ENCODE results near the gene RTN4.
"Not testable (repeated sequence)": the region's sequence is repeated elsewhere in the genome, so short reads cannot be mapped to it uniquely, and the experiment has no call there.

RTN4 gene

GRCh38 chr2:55085113-55086040, 35.1 kb upstream of the RTN4 start:
- no peak overlapping the region for H3K4me3 ChIP-seq (ENCODE audit: low read depth, low read length)
- DNase-seq (ENCODE audit: low read depth) = no peak
- TF ChIP-seq CTCF (IDR thresholded peaks at IDR 0.05; ENCODE audit: low read depth, low read length, missing control alignments) = no peak

GRCh38 chr2:55084641-55085040, 34.4 kb upstream of the RTN4 start:
- no peak for DNase-seq (ENCODE audit: low read depth)
- no peak overlapping the region for H3K4me3 ChIP-seq (ENCODE audit: low read depth, low read length)
- no peak for TF ChIP-seq CTCF (IDR thresholded peaks at IDR 0.05; ENCODE audit: low read depth, low read length, missing control alignments)

- DNase-seq (ENCODE audit: low read depth) = no peak
Measured at GRCh38 chr2:55080204-55080738, 30.0 kb upstream of the RTN4 start.

GRCh38 chr2:55078956-55079355, 28.7 kb upstream of the RTN4 start:
- H3K4me3 ChIP-seq (ENCODE audit: low read depth, low read length) = no peak overlapping the region
- no peak for TF ChIP-seq CTCF (IDR thresholded peaks at IDR 0.05; ENCODE audit: low read depth, low read length, missing control alignments)

More at GRCh38 chr2:55080204-55080738, 30.0 kb upstream of the RTN4 start:
- TF ChIP-seq CTCF (IDR thresholded peaks at IDR 0.05; ENCODE audit: low read depth, low read length, missing control alignments) = no peak
- no peak overlapping the region for H3K4me3 ChIP-seq (ENCODE audit: low read depth, low read length)

GRCh38 chr2:55076721-55077120, 26.5 kb upstream of the RTN4 start:
- DNase-seq (ENCODE audit: low read depth) = no peak
- TF ChIP-seq CTCF (IDR thresholded peaks at IDR 0.05; ENCODE audit: low read depth, low read length, missing control alignments) = no peak

More at GRCh38 chr2:55078956-55079355, 28.7 kb upstream of the RTN4 start:
- DNase-seq (ENCODE audit: low read depth) = no peak

GRCh38 chr2:55076019-55076418, 25.8 kb upstream of the RTN4 start:
- H3K4me3 ChIP-seq (ENCODE audit: low read depth, low read length); DNase-seq (ENCODE audit: low read depth): not testable (repeated sequence)

More at GRCh38 chr2:55076721-55077120, 26.5 kb upstream of the RTN4 start:
- no peak overlapping the region for H3K4me3 ChIP-seq (ENCODE audit: low read depth, low read length)

GRCh38 chr2:55073000-55073983, 23.0 kb upstream of the RTN4 start:
- no peak overlapping the region for H3K4me3 ChIP-seq (ENCODE audit: low read depth, low read length)
- DNase-seq (ENCODE audit: low read depth) = no peak
- no peak for TF ChIP-seq CTCF (IDR thresholded peaks at IDR 0.05; ENCODE audit: low read depth, low read length, missing control alignments)

Data from GM12864 (cell line).